HG03060 (cell line): ENCODE data around the gene EID3.
"Not testable (repeated sequence)": the region's sequence is repeated elsewhere in the genome, so short reads cannot be mapped to it uniquely, and the experiment has no call there.

Experiments used
- ATAC-seq: cut with Tn5 transposase; IDR thresholded peaks from one replicate; pipeline ENCODE4 v1.9.1; 2021; ENCODE audit warnings: low read depth, moderate number of reproducible peaks; ENCODE audit not compliant: unreplicated experiment

EID3 gene

DNA sequence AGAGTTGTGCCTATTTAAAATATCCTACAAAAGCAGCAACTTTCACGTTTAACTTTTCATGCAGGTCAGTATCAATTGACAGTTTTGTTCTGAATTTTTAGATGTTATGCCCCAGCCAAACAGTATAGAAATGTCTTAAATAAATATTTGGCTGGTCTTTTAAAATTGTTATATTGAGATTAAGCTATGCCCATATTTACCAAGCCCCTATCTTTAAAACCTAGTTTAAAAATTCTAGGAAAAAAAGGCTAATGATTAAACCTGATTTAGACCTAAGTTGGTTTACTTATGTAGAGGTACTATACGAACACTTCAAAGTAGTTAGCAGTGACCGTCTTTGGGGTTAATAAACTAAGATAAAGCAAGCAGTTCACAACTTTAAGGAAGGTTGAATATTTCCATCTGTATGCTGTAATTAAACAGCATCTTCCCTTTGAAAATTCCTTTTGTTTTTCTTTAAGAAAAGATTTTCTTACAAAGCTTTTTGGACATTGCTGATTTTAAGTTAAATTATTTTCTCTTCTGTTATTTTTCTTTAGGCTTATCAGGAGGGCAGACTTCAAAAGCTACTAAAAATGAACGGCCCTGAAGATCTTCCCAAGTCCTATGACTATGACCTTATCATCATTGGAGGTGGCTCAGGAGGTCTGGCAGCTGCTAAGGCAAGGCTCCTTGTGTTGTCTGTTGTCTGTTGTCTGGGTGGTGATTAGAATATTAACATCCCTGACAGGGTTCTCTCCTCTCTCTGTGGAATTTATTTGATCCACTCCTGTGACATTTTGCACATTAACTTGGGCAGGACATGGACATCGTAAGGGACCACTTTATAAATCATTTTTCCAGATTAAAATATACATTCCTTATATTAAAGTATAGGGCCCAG lies 7.5 kb downstream of the EID3 start:
- no peak for ATAC-seq

DNA sequence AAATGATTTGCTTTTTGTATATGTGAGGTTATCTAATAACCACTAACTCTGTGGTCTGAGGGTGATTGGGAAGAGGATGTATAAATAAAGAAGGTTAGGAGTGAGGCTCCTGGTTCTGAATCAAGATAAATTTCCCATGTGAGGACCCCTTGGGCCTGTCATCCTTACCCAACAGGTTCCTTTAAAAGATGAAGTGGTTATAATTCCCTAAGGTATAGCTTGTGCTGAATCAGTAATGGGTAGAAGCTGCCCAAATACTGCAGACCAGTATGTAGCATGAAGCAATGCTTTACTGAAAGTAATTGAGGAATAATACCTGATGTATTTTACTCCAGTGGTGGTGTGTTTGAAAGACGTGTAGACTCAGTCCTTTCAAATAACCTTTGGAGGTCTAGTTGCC lies 8.7 kb downstream of the EID3 start:
- no peak for ATAC-seq

DNA sequence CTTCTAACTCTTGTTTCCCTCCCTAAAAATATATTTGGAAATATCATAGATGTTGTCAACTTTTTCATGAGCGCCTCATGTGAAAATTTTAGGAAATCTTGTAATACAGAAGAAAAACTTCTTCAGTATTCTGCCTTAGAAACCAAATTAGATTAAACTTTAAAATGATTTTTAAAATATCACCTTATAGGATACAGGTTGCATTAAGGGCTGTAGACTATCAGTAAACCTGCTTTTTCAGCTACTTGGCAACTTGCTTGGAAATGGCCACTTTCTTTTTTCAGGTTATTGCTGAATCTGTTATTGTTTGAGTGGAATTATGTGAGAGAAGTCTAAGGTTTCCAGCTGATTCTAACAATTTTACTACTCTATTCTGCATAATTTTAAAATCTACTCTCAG lies 9.1 kb downstream of the EID3 start:
- no peak for ATAC-seq

DNA sequence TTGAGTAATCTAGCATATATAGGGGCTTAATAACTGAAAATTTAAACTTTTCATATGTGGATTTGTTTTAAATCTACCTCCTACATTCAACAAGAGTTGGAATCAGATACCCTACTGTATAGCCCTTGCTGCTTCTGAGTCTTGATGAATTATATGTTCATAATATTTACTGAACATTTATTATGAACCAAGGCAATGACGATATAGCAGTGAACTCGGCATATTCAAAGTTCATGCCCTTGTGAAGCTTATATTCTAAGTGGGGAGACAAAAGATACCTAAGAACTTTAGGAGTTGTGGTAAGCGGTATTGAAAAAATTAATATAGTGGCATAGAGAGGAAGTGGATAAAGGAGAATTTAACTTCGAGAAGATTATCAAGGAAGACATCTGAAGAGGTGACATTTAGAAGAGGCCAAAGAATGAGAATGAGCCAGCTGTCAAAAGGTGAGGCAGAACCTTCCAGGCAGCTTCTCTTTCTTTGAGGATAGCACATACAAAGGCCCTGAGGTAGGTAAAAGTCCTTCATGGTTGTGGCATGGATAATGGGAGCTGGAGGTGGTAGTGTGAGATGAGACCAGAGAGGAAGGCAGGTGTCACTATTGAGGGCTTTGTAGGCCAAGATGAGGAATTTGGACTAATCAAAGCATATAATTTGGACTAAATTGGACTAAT lies 10.2 kb downstream of the EID3 start:
- no peak for ATAC-seq

DNA sequence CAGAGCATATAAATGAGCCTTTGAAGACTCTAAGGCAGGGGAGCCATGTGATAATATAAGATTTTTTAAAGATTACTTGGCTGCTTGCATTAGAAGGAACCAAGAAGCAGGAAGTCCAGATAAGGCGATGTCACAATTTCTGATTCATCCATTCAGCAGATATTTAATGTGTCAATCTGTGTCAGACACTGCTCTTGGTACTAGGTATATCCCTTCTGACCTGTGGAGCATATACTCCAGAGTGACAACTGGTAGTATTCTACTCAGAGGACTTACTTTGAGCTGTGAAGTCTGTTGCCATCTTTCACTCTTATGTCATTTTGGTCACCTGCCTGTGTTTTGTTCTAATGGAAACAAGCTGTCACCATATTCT lies 10.7 kb downstream of the EID3 start:
- ATAC-seq, result no peak

DNA sequence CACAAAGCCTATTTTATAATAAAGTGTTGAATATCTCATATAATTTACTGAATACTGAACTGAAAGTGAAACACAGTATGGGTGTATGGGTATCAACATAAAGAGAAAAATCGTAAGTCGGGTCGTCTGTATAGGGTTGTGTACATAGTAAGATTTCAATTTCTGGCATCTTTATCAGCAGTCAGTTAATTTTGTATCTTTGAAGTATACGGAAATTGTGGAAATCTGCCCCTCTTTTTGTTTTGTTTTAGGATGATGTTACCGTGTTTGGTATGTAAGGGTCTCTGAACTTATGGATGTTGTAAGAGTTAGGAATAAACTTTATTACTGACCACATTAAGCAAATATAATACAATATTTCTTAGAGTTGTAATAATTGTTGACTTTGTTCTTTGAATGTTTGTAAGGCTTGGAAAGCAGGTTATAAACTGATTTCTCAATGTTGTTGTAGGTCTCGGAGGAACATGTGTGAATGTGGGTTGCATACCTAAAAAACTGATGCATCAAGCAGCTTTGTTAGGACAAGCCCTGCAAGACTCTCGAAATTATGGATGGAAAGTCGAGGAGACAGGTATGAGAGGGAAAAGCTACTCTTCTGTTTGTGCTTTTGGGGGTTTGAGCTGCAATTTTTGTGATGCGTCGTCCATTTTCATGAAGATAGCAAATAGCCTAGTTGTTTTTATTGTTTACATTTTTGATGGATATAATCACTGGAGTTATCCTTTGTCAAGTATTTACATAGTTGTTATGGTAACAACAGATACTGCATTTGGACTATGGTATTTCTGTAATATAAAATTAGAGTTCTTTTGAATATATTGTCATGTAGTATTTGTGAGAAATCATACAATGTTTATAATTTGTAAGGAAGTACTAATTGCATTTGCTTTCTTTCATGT lies 12.0 kb downstream of the EID3 start:
- ATAC-seq, result no peak

DNA sequence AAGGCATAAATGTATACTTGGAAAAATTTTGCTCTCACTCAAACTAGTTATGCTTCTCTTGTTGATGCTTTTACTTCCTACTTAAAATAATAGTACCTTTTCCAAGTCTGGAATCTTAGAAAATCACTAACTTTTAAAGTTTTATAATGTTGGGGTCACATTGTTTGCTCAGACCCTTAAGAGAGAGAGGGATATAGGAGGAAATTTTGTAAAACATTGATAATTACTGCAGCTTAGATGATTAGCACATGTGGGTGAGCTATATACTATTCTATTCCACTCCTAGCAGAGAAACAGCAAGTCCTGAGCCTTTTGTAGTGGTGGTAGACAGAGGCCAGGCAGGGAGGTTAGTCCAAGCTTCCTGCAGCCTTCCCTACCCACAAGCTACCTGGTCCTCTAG lies 13.4 kb downstream of the EID3 start:
- no peak for ATAC-seq

DNA sequence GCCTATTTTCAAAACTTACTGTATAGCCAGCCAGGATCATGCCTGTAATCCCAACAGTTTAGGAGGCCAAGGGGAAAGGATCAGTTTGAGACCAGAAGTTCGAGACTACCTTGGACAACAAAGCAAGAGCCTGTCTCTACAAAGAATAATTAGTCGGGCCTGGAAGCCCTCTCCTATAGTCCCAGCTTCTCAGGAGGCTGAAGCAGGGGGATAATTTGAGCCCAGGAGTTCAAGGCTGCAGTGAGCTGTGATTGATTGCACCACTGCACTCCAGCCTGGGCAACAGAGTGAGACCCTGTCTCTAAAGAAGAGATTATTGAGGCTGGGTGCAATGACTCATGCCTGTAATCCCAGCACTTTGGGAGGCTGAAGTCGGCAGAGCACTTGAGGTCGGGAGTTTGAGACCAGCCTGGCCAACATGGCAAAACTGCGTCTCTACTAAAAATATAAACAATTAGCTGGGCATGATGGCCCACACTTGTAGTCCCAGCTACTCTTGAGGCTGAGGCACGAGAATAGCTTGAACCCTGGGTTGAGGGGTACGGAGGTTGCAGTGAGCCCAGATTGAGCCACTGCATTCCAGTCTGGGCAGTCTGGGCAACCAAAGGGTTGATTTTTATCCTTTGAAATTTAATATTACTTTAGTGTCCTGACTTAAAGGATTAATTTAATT lies 14.1 kb downstream of the EID3 start:
- no peak for ATAC-seq

DNA sequence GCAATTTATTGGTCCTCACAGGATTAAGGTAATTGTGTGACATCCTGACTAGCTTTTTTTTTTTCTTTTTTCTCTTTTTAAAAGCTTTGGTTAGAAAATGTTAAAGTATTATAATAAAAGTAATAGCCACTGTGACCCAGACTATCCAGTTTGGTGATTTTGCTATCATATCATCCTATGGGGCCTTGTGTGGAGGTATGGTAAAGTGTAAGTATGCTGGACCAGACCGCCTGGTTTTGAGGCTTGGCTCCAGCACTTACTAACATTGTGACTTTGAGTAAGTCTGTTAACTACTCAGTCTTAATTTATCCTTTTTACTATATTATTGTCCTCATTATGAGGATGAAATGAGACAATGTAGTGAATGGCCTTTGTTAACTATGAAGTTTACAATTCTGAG lies 15.5 kb downstream of the EID3 start:
- ATAC-seq, result no peak

DNA sequence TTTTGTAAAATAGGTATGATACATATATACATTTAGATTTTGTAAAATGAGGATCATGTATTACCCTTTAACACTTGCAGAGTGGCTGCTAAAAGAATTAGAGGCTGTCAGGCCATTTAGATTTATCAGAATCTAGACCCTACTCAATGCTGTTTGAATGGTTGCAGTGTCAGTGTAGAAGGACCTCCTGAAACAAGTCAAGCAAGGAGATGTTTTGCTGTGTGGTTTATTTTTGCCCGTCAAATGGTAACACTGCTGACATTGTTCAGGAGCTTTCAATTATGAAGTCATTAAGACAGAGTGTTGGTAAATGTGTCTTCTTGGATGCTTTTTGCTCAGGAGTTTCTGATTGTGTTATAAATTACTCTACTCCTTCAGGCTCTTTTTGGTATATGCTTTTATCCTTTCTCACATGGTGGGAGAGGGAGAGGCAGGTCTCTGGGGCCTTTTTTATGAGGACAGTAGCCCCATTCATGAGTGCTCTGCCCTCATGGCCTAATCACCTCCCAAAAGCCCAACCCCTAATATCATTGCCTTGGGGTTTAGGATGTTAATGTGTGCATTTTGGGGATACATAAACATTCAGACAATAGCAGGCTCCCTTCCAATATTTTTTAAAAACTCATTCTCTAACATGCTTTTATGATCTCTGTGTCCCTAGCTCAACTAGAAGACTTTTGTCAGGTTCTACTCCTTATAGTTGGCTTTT lies 16.5 kb downstream of the EID3 start:
- ATAC-seq, result no peak

DNA sequence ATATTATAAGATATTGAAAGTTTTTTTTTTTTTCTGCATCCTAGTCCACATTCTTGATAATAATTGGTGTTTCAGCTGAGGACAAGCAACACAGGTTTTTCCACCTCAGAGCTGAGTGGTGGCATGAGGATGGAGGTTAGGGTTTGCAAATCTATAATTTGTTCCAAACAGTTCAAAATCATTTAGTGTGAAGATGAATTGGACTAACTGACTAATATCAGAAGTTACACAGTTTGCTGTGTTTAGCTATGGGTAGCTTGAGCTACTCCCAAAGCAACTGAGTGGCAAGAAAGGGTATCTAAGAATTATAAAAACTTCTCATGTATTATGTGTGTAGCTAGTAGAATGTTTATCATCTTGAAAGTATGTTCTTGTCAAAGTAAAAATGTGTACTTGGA lies 17.1 kb downstream of the EID3 start:
- no peak for ATAC-seq

DNA sequence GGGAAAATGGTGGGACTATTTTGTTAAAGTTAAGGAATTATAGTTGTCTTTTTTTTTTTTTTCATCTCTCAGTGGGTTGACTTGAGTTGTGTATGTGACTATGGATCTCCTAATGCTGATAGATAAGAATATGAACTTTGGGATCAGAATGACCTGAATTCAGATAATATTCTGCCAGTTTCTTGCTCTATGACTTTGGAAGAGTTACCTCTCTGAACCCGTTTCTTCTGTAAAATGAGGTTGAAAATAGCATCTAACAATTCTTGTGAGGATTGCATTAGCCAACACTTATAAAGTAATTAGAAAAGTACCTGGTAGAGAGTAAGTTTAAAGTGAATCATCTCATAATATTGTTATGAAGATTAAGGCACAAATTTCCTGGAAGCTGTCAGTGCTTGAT lies 18.4 kb downstream of the EID3 start:
- no peak for ATAC-seq

DNA sequence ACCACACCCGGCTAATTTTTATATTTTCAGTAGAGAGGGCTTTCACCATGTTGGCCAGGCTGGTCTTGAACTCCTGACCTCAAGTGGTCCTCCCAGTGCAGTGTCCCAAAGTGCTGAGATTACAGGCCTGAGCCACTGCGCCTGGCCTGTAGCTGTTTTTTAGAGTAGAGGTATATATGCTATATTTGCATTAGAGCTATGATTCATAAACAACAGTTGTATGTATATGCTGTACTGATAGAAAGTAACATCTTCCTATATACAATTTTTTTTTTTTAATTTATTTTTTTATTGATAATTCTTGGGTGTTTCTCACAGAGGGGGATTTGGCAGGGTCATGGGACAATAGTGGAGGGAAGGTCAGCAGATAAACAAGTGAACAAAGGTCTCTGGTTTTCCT lies 19.0 kb downstream of the EID3 start:
- ATAC-seq, result not testable (repeated sequence)

DNA sequence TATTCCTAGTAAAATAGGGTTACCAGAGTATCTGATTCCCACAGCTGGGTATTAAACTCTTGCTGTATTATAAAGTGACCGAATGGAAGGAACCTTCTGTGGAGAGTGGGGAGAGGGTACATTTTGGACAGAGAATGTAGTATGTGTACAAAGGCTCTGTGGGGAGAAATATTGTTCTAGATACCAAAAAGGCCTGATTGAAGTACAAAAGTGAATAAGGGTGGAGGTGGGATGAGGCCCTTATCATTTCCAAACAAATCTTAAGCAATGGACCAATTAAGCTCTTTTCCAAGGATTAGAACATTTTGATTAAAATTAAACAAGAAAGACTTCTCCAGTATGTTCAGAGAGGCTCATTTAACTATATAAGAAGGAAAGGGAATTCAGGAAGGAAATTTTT lies 20.4 kb downstream of the EID3 start:
- ATAC-seq, result no peak

DNA sequence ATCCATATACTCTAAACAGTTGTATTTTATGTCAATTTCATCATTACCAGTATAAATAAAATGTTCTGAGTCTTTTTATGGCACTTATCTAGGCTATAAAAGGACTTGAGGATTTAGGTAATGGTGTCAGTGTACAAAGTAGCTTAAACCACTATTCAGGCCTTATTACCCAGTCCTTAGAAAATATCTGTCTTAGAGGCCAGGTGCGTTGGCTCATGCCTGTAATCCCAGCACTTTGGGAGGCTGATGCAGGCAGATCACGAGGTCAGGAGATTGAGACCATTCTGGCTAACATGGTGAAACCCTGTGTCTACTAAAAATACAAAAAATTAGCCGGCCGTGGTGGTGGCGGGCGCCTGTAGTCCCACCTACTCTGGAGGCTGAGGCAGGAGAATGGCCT lies 24.7 kb downstream of the EID3 start:
- ATAC-seq, result not testable (repeated sequence)

DNA sequence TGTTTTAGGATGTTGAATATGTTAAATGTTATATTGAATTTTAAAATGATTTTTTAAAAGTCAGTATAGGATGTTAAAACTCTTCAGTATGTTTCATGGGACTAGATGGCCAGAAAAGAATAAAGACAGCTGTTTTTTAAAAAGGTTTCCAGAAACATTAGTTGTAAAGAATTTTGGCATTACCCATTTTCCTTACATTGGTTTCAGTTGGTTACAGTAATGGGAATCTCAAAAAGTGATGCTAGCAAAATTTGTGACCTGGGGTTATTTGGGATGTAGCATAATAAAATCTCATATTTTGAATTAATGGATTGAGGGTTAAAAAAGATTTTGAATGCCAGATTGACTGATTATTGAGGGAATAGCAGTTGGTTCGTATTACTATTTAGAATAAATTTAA lies 25.3 kb downstream of the EID3 start:
- ATAC-seq, result no peak

DNA sequence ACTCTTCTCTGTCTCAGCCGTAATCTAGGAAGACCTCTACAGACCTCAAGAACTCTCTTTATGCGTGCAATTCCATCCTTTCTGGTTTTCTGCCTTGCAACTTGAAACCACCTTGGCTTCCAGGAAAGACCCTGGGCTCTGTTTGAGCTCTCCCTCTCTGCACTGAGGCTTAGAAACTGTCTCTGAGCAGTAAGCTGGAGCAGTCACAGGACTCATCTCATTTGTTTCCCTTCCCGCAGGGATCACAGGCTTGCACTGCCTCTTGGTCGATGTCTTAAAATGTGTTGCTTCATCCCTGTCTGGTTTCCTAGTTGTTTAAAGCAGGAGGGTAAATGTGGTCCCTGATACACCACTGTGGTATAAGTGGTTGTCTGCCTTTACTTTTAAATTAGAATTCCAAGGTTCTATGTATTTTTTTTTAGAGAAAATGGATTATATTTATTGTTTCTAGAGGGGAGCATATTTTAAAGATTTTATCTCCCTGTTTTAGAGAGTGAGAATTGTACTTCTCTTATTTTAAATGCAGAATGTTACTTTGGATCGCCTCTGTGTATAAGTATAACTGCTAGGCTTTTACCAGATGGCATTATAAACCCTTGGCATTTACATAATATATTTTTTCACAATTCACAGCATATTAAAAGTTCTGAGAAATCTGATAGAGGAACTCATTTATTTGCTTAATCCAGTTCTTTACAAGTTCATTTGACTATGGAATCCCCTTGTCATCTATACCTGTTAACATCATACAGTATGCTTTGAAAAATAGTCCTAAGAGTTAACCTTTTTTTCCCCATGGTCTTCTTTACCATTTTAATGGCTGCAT lies 26.4 kb downstream of the EID3 start:
- ATAC-seq, result no peak

DNA sequence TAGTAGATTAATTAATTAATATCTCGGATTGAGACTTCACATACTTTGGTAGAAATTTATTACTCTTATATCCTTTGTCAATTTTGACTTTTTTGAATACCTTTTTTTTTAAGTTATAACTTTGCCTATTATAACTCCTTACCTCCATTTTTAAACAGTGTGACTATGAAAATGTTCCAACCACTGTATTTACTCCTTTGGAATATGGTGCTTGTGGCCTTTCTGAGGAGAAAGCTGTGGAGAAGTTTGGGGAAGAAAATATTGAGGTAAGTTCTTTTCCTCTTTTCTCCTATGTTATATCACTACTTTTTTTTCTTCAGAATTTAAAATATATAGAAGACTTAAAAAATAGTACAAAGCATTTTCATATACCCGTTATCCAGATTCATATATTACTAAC lies 27.8 kb downstream of the EID3 start:
- ATAC-seq, result no peak

DNA sequence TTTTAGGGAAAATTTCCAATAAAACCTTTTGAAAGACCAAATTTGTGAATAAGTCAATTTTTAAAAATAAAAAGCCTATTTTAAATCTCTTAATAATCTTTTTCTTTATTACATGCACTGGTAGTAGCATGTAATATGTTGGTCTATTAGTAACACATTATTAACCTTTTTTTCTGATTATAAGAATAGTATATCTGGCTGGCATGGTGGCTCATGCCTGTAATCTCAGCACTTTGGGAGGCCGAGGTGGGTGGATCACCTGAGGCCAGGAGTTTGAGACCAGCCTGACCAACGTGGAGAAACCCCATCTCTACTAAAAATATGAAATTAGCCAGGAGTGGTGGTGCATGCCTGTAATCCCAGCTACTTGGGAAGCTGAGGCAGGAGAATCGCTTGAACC lies 28.7 kb downstream of the EID3 start:
- ATAC-seq, result not testable (repeated sequence)
